Activated naive CD8-positive, alpha-beta T cell treated with anti-CD3 and anti-CD28 coated beads, Interleukin-2, amount 50 U/mL, for 16 hours (primary cell): ENCODE data around the gene IL4I1.
"Not testable (repeated sequence)": the region's sequence is repeated elsewhere in the genome, so short reads cannot be mapped to it uniquely, and the experiment has no call there.

ENCODE experiments used
- DNase-seq: peaks from one replicate; pipeline ENCODE4 v3.0.0-alpha.2; 2020; ENCODE audit warnings: low read depth, low spot score

Gene IL4I1

GRCh38 chr19:49896863-49897621, at the start of gene IL4I1:
IL4I1 (minus strand) TSS chr19:49896887; CDS start chr19:49896160, 727 bp downstream.
- no peak for DNase-seq

- no peak for DNase-seq
Measured at GRCh38 chr19:49946415-49946814, 49.7 kb upstream of the IL4I1 start.

- DNase-seq: not testable (repeated sequence)
Measured at GRCh38 chr19:49944567-49944966, 47.9 kb upstream of the IL4I1 start.

GRCh38 chr19:49940482-49940791, 43.8 kb upstream of the IL4I1 start:
- DNase-seq: no peak

GRCh38 chr19:49939721-49940481, 43.2 kb upstream of the IL4I1 start:
- no peak for DNase-seq

- no peak for DNase-seq
Measured at GRCh38 chr19:49938662-49939061, 42.0 kb upstream of the IL4I1 start.

GRCh38 chr19:49937750-49938381, 41.2 kb upstream of the IL4I1 start:
- peak; percentile 51 for DNase-seq

GRCh38 chr19:49936549-49936948, 39.9 kb upstream of the IL4I1 start:
- no peak for DNase-seq

- DNase-seq: no peak
Measured at GRCh38 chr19:49933643-49934042, 37.0 kb upstream of the IL4I1 start.

GRCh38 chr19:49932731-49933131, 36.0 kb upstream of the IL4I1 start:
- no peak for DNase-seq

- DNase-seq: no peak
Measured at GRCh38 chr19:49932041-49932451, 35.4 kb upstream of the IL4I1 start.

GRCh38 chr19:49931293-49932040, 34.8 kb upstream of the IL4I1 start:
- no peak for DNase-seq

GRCh38 chr19:49930483-49931011, 33.9 kb upstream of the IL4I1 start:
- no peak for DNase-seq

- peak; percentile 86 for DNase-seq
Measured at GRCh38 chr19:49929611-49930482, 33.2 kb upstream of the IL4I1 start.

GRCh38 chr19:49929121-49929610, 32.5 kb upstream of the IL4I1 start, which contains the start of the genes ATF5 and NUP62:
ATF5 (plus strand) TSS chr19:49929205; CDS start chr19:49930851, 1,646 bp downstream.
NUP62 (minus strand) TSS chr19:49929504; CDS start chr19:49909807, 19,697 bp downstream.
- DNase-seq: peak; percentile 78

GRCh38 chr19:49927526-49928264, 31.0 kb upstream of the IL4I1 start:
- no peak for DNase-seq

- DNase-seq: no peak
Measured at GRCh38 chr19:49926515-49926914, 29.8 kb upstream of the IL4I1 start.

- no peak for DNase-seq
Measured at GRCh38 chr19:49925486-49925885, 28.8 kb upstream of the IL4I1 start.

GRCh38 chr19:49924881-49925210, 28.2 kb upstream of the IL4I1 start:
- DNase-seq: not testable (repeated sequence)
